Muscle of leg (tissue), 11 donors: ENCODE measurements around the gene MLXIP. TPM values are rescaled to one million over a fixed set of nuclear protein-coding genes. Genes with fewer than 3 reads are reported as not detected.

Experiments used
- DNase-seq: peaks from one replicate; pipeline ENCODE4 v3.0.0; 2013
- H3K27ac ChIP-seq: one replicate; pipeline ENCODE4 v1.5.1; 2013; ENCODE audit warnings: mild to moderate bottlenecking, low read length, control low read depth
- H3K27me3 ChIP-seq: one replicate; pipeline ENCODE4 v1.6.1; 2013; ENCODE audit warnings: low read length; ENCODE audit not compliant: control insufficient read depth, insufficient read depth
- H3K36me3 ChIP-seq: one replicate; pipeline ENCODE4 v1.6.1; 2013; ENCODE audit warnings: low read length; ENCODE audit not compliant: control insufficient read depth, insufficient read depth
- H3K4me1 ChIP-seq: one replicate; pipeline ENCODE4 v1.6.1; 2013; ENCODE audit warnings: low read length; ENCODE audit not compliant: control insufficient read depth, insufficient read depth
- H3K4me3 ChIP-seq: one replicate; pipeline ENCODE4 v1.5.1; 2013; ENCODE audit warnings: low read length, control low read depth
- H3K9me3 ChIP-seq: replicated peaks from 2 replicates; pipeline ENCODE4 v1.6.1; 2013; ENCODE audit warnings: low read depth, low read length; ENCODE audit not compliant: control insufficient read depth
- WGBS: methylation state at CpG from one replicate; pipeline ENCODE4 v1.1.5; 2013; ENCODE audit warnings: missing lambda C conversion rate; ENCODE audit not compliant: insufficient coverage; 5-methylcytosine and 5-hydroxymethylcytosine counted together
- polyA plus RNA-seq, 8 donors: library from polyadenylated mRNA; unstranded; fragments of 120-200 nt; gene quantifications; one replicate each; pipeline versions ENCODE4 v1.2.1 to v1.2.3, GENCODE V29; 2013; ENCODE audit warnings: inconsistent platforms in 1 of 8, low replicate concordance in 1 of 8; ENCODE audit not compliant: insufficient read length in 8 of 8, insufficient read depth in 1 of 8
- total RNA-seq: library from RNA; stranded (reverse); fragments of 120-200 nt; gene quantifications from one replicate; pipeline ENCODE4 v1.2.4, GENCODE V29; 2013

Gene MLXIP
- total and polyA plus RNA-seq, 9 donors = 12.6 to 34.0 (median 28.6) TPM

GRCh38 chr12:122125452-122126341 is 47.1 kb downstream of the MLXIP start:
- Histone ChIP-seq H3K27me3 (no peaks in the 10 kb centered on the region), H3K27ac (peak overlapping the region; percentile 52), H3K4me3 (no peak overlapping the region), H3K9me3 (no peaks in the 10 kb centered on the region), H3K36me3 (peaks cover 36% of the 10 kb centered on the region), H3K4me1 (peaks cover 27% of the 10 kb centered on the region)
- no peak for DNase-seq
- 73% methylated on average over 9 of the region's 13 CpGs for WGBS

- DNase-seq = no peak
- Histone ChIP-seq H3K9me3 (no peaks in the 10 kb centered on the region), H3K36me3 (peaks cover 38% of the 10 kb centered on the region), H3K27ac (no peak overlapping the region), H3K4me3 (no peak overlapping the region), H3K27me3 (no peaks in the 10 kb centered on the region), H3K4me1 (peaks cover 30% of the 10 kb centered on the region)
- 74% methylated on average over 7 of the region's 7 CpGs for WGBS
Observed at GRCh38 chr12:122126342-122126635, 47.7 kb downstream of the MLXIP start.

- Histone ChIP-seq H3K4me1 (peaks cover 30% of the 10 kb centered on the region), H3K27ac (no peak overlapping the region)
Observed at GRCh38 chr12:122126713-122127597, 48.4 kb downstream of the MLXIP start.

GRCh38 chr12:122127839-122128238 is 49.3 kb downstream of the MLXIP start:
- Histone ChIP-seq H3K4me3 (no peak overlapping the region), H3K27ac (no peak overlapping the region), H3K4me1 (peaks cover 28% of the 10 kb centered on the region), H3K36me3 (peaks cover 53% of the 10 kb centered on the region), H3K27me3 (no peaks in the 10 kb centered on the region), H3K9me3 (no peaks in the 10 kb centered on the region)
- DNase-seq = no peak
- 88% methylated on average over 12 of the region's 13 CpGs for WGBS

More at GRCh38 chr12:122126713-122127597, 48.4 kb downstream of the MLXIP start:
- H3K27me3 ChIP-seq = no peaks in the 10 kb centered on the region
- peaks cover 44% of the 10 kb centered on the region for H3K36me3 ChIP-seq
- DNase-seq = no peak
- H3K9me3 ChIP-seq = no peaks in the 10 kb centered on the region
- H3K4me3 ChIP-seq = no peak overlapping the region
- 87% methylated on average over 9 of the region's 15 CpGs for WGBS

- Histone ChIP-seq H3K4me1 (peaks cover 24% of the 10 kb centered on the region), H3K27ac (no peak overlapping the region), H3K27me3 (no peaks in the 10 kb centered on the region), H3K36me3 (peaks cover 59% of the 10 kb centered on the region), H3K9me3 (no peaks in the 10 kb centered on the region), H3K4me3 (no peak overlapping the region)
- DNase-seq = no peak
- 96% methylated on average over 4 of the region's 5 CpGs for WGBS
Observed at GRCh38 chr12:122128481-122128880, 49.9 kb downstream of the MLXIP start.

- Histone ChIP-seq H3K36me3 (peaks cover 63% of the 10 kb centered on the region), H3K4me1 (peaks cover 24% of the 10 kb centered on the region), H3K4me3 (no peak overlapping the region), H3K27ac (no peak overlapping the region), H3K27me3 (no peaks in the 10 kb centered on the region), H3K9me3 (no peaks in the 10 kb centered on the region)
- DNase-seq = no peak
- 90% methylated on average over 8 of the region's 13 CpGs for WGBS
Observed at GRCh38 chr12:122129131-122129530, 50.6 kb downstream of the MLXIP start.

GRCh38 chr12:122130150-122130549 is 51.6 kb downstream of the MLXIP start:
- no peak for DNase-seq

GRCh38 chr12:122133192-122133950 is 54.8 kb downstream of the MLXIP start:
- H3K27me3 ChIP-seq = no peaks in the 10 kb centered on the region
- peaks cover 81% of the 10 kb centered on the region for H3K36me3 ChIP-seq
- H3K4me3 ChIP-seq = no peak overlapping the region
- H3K4me1 ChIP-seq = peaks cover 15% of the 10 kb centered on the region
- DNase-seq = no peak
- no peak overlapping the region for H3K27ac ChIP-seq
- H3K9me3 ChIP-seq = no peaks in the 10 kb centered on the region
- WGBS = 73% methylated on average over 27 of the region's 28 CpGs

More at GRCh38 chr12:122130150-122130549, 51.6 kb downstream of the MLXIP start:
- peak overlapping the region; percentile 67 for H3K27ac ChIP-seq
- no peaks in the 10 kb centered on the region for H3K9me3 ChIP-seq
- peaks cover 66% of the 10 kb centered on the region for H3K36me3 ChIP-seq
- peaks cover 24% of the 10 kb centered on the region for H3K4me1 ChIP-seq
- H3K4me3 ChIP-seq = no peak overlapping the region
- no peaks in the 10 kb centered on the region for H3K27me3 ChIP-seq
- 84% methylated on average over 16 of the region's 17 CpGs for WGBS

GRCh38 chr12:122135437-122136031 is 57.0 kb downstream of the MLXIP start:
- no peak overlapping the region for H3K27ac ChIP-seq

More at GRCh38 chr12:122135437-122136031, 57.0 kb downstream of the MLXIP start:
- WGBS = 94% methylated on average over 16 of the region's 18 CpGs
- Histone ChIP-seq H3K36me3 (peaks cover 75% of the 10 kb centered on the region), H3K9me3 (no peaks in the 10 kb centered on the region), H3K27me3 (no peaks in the 10 kb centered on the region), H3K4me3 (no peak overlapping the region), H3K4me1 (peaks cover 6% of the 10 kb centered on the region)
- DNase-seq = no peak
